GM19467 (cell line): ENCODE results near the gene PEX3.

ENCODE experiments used
- ATAC-seq: cut with Tn5 transposase; IDR thresholded peaks from one replicate; pipeline ENCODE4 v1.9.1; 2021; ENCODE audit warnings: mild to moderate bottlenecking, moderate library complexity; ENCODE audit not compliant: unreplicated experiment

Gene PEX3

GRCh38 chr6:143536866-143537691 is 86.5 kb downstream of the PEX3 start:
- ATAC-seq, result peak; percentile 58

- ATAC-seq, result no peak
Observed at GRCh38 chr6:143538374-143538773, 87.8 kb downstream of the PEX3 start.

- no peak for ATAC-seq
Observed at GRCh38 chr6:143539106-143539505, 88.5 kb downstream of the PEX3 start.

GRCh38 chr6:143539734-143540133 is 89.1 kb downstream of the PEX3 start:
- ATAC-seq, result no peak

- no peak for ATAC-seq
Observed at GRCh38 chr6:143540192-143540591, 89.6 kb downstream of the PEX3 start.
